ENCODE measurements around the gene C4orf33.

- no peak for TF ChIP-seq CTCF (conservative IDR thresholded peaks at IDR 0.05; ENCODE audit: low read depth, low read length)
- TF ChIP-seq EZH2 (IDR thresholded peaks at IDR 0.05; ENCODE audit: borderline replicate concordance, low read depth, low read length, poor library complexity, severe bottlenecking): no peak
Measured at GRCh38 chr4:129129143-129129542, 33.2 kb downstream of the C4orf33 start.

Data from A673 (cell line).